ENCODE results near the gene MCOLN2. TPM values are rescaled to one million over a fixed set of nuclear protein-coding genes. Genes with fewer than 3 reads are reported as not detected.

Gene MCOLN2
- total RNA-seq, 1 donor from 2014 or later = 10.1 TPM

GRCh38 chr1:84889437-84889836, 107.5 kb downstream of the MCOLN2 start:
- Histone ChIP-seq H3K27me3 (peaks cover 31% of the 10 kb centered on the region), H3K4me3 (no peak overlapping the region), H3K27ac (no peak overlapping the region), H3K9me3 (no peaks in the 10 kb centered on the region), H3K4me1 (peaks cover 4% of the 10 kb centered on the region), H3K36me3 (no peaks in the 10 kb centered on the region)
- peak; percentile 58 for ATAC-seq
- intact Hi-C loops (cut with DNase I) = no loop called here
- TF ChIP-seq CTCF (IDR thresholded peaks at IDR 0.05) = no peak
- no peak for DNase-seq

GRCh38 chr1:84888753-84889152, 108.2 kb downstream of the MCOLN2 start:
- Histone ChIP-seq H3K4me1 (peaks cover 4% of the 10 kb centered on the region), H3K27me3 (peaks cover 25% of the 10 kb centered on the region), H3K9me3 (no peaks in the 10 kb centered on the region), H3K4me3 (no peak overlapping the region), H3K27ac (no peak overlapping the region), H3K36me3 (no peaks in the 10 kb centered on the region)
- no peak for TF ChIP-seq CTCF (IDR thresholded peaks at IDR 0.05)
- intact Hi-C loops (cut with DNase I) = no loop called here
- no peak for DNase-seq
- peak; percentile 5 for ATAC-seq

- intact Hi-C loops (cut with DNase I) = no loop called here
- Histone ChIP-seq H3K9me3 (no peaks in the 10 kb centered on the region), H3K27ac (no peak overlapping the region), H3K4me3 (no peak overlapping the region), H3K36me3 (no peaks in the 10 kb centered on the region), H3K27me3 (peaks cover 11% of the 10 kb centered on the region), H3K4me1 (no peaks in the 10 kb centered on the region)
- ATAC-seq (peak; percentile 33), DNase-seq (no peak)
- TF ChIP-seq CTCF (IDR thresholded peaks at IDR 0.05) = no peak
Observed at GRCh38 chr1:84887261-84887934, 109.5 kb downstream of the MCOLN2 start.

- TF ChIP-seq CTCF (IDR thresholded peaks at IDR 0.05) = no peak
- no peak for DNase-seq
- no peaks in the 10 kb centered on the region for H3K4me1 ChIP-seq
- ATAC-seq = no peak
- intact Hi-C loops (cut with DNase I) = no loop called here
- H3K27ac ChIP-seq = no peak overlapping the region
- H3K36me3 ChIP-seq = no peaks in the 10 kb centered on the region
- no peaks in the 10 kb centered on the region for H3K27me3 ChIP-seq
- H3K4me3 ChIP-seq = no peak overlapping the region
- no peaks in the 10 kb centered on the region for H3K9me3 ChIP-seq
Observed at GRCh38 chr1:84885469-84885868, 111.4 kb downstream of the MCOLN2 start.

- ATAC-seq (no peak), DNase-seq (no peak)
- intact Hi-C loops (cut with DNase I) = no loop called here
- Histone ChIP-seq H3K27ac (no peak overlapping the region), H3K4me1 (no peaks in the 10 kb centered on the region), H3K36me3 (no peaks in the 10 kb centered on the region), H3K27me3 (no peaks in the 10 kb centered on the region), H3K9me3 (no peaks in the 10 kb centered on the region), H3K4me3 (no peak overlapping the region)
- no peak for TF ChIP-seq CTCF (IDR thresholded peaks at IDR 0.05)
Observed at GRCh38 chr1:84884671-84885389, 112.1 kb downstream of the MCOLN2 start.

All from upper lobe of right lung (tissue), 1 donor.